Stimulated activated CD8-positive, alpha-beta memory T cell treated with anti-CD3 and anti-CD28 coated beads, Interleukin-15, amount 100 ng/mL, for 4 hours (primary cell): Measurements from ENCODE around the gene FATE1.

Experiments
- DNase-seq, 2 donors: peaks; one replicate each; pipeline ENCODE4 v3.0.0-alpha.2; 2020; ENCODE audit warnings: low read depth in 2 of 2

Gene FATE1

DNA sequence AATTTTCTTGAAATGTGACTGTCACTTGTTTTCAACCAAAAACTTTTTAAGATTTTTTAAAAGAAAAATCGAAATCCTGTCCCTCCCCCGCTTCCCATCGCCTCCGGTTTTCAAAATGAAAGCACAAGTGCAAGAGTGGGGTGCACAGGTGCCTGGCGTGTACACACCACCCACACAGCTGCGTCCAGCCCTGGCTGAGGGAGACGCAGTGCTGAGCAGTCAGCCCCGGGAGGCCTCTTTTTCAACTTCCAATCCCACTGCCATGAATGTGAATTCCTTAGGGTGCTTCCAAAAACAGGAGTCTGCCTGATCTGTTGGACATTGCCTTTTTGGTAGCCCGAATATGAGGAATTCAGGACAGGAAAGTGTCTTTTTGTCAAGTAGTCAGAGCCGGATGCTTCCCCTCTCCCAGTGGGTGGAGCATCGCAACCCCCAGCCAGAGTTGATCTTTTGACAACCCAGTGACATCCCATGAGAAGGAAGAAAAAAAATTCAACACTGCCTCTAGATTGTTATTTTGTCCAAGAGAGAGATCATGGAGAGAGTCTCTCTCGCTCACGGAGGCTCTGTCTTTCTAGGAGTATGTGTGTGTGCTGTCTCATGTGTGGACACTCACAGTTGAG is 11.7 kb upstream of the FATE1 start:
- DNase-seq: no peak

GRCh38 chrX:151708821-151709220 is 7.0 kb upstream of the FATE1 start:
- no peak for DNase-seq

DNA sequence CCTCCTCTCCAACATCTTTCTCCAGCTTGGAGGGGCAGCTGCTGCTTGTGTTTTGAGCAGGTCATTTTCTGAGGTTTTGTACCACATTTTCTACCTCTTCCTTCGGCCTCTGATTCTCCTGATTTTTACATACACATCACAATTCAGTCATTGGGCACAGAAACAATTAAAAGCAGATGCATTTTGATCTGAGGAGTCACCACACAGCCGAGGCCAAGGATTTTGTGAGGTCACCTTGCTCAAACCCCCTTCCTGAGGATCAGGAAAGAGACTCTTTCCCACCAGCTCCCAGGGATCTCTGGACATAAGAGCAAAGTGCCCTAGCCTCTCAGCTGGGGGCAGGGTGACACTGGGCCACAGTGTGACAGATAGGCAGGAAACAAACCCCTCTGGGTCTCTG is 5.4 kb upstream of the FATE1 start:
- no peak for DNase-seq

DNA sequence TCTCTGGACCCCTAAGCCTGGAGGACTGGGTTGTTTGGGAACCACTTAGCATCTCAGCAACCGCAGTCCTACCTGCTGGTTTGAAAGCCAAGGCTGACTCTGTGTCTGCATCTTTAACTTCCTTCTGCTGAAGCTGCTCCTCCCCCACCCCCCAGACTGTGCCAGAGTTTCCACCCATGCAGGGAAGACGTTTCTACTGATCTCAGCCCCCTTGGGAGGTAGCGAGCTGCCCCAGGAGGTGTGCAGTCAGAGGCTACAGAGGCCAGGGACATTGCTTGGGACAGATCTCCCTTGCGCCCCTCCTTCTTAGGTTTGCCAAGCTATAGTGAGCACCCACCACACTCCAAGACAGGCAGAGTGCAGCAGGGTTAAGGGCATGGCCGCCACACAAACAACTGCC is 4.7 kb upstream of the FATE1 start:
- DNase-seq: no peak

- DNase-seq: no peak
Measured at GRCh38 chrX:151711787-151712186, 4.0 kb upstream of the FATE1 start.

GRCh38 chrX:151712253-151712652 is 3.6 kb upstream of the FATE1 start:
- no peak for DNase-seq

- DNase-seq: no peak
Measured at GRCh38 chrX:151713849-151714248, 2.0 kb upstream of the FATE1 start.

DNA sequence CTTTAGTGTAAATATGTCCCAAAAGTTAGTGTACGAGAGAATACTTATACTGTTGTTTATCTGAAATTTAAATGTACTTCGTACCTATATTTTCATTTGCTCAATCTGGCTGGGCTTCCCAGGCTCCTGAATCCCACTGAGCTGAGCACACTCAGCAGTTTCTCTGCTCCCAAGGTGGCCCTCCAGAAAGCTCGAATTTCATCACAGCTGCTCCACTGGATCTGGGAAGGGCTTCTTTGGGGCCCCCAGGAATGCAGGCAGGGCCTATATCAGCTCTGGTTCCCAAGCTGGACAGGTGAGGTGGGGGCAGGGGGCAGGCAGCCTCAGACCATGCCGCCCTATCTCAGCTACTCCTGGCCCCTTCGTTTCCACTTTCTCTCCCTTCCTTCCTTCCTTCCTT is 1.5 kb upstream of the FATE1 start:
- no peak for DNase-seq

GRCh38 chrX:151722241-151722846 is 6.5 kb downstream of the FATE1 start:
- DNase-seq: no peak

DNA sequence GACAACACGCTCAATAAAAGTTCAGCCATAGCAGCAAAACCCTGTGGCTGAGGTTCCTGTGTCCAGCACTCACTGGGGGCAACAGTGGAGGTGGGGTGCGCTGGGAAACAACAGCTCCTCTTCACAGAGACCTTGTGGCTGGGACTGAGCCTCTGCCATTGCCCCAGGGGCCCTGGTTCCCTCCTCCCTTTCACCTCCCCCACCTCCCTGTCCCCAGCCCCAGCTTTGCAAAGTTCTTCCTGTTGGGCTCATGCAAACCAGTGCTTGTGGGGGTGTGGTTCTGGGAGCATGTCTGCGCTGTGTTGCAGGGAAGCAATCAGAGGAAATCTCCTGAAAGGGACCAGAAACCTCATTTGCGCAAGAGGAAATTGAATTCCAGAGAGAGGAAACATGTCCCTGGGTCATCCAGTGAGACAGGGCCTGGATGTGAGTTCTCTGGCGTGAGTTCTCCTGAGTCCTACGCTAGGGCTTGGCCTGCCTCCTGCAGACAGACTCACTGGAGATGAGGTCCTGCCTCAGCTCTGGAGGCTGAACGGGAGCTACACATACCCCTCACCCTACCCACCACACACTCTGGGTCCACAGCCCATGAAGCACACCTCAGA is 7.4 kb downstream of the FATE1 start:
- DNase-seq: no peak

DNA sequence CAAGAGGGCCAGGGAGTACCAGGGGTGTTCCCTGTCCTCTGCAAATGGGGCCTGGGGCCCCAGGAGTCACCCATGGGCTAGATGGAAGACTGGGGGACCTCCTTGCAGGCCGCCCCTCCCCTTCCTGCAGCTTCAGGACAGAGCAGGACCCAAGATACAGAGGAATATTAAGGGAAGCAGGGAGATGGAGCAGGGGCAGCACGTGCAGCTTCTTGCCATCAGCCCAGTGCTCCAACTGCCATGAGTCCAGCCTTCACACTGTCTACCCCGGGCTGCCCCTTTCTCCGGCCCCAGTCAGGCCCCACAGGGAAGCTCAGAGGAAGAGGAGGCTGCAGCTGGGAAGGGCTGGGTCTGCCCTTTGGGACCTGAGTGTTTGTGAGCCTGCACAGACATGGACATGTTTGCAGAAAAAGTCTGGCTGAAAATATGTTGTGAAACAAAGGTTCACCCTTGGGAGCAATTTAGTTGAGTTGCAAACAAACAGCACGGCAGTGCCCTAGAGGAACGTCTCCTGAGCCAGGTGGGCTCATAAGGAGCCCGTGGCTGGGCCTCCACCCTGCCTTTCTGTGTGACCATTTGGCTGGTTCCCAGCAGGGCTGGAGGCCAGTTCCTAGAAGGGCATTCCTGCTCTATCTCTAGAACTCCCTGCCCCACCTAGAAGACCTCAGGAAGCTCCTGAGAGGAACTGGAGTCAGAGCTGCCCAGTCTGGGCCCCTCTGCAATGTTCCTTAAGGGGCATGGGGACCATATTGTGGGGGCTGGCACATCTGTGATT is 8.9 kb downstream of the FATE1 start:
- no peak for DNase-seq

GRCh38 chrX:151725338-151725614 is 9.4 kb downstream of the FATE1 start:
- DNase-seq: no peak

DNA sequence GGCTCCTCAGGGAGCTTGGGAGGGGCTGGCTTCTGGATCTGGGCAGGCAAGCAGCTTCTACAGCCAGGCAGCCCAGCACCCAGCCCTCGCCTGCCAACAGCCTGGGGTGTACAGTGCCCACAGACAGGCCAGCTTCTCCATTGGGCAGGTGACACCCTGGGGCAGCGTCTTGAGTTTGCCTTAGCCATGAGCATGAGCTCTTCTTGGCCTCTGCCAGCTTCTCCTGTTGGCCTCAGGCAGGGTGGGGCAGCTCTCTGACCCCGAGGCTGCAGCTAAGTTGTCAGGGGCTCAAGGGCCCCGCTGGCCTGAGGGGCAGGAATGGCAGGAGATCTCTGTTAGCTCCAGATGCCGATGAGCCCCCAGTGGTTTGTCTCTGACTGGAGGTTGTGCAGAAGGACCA is 10.9 kb downstream of the FATE1 start:
- no peak for DNase-seq

DNA sequence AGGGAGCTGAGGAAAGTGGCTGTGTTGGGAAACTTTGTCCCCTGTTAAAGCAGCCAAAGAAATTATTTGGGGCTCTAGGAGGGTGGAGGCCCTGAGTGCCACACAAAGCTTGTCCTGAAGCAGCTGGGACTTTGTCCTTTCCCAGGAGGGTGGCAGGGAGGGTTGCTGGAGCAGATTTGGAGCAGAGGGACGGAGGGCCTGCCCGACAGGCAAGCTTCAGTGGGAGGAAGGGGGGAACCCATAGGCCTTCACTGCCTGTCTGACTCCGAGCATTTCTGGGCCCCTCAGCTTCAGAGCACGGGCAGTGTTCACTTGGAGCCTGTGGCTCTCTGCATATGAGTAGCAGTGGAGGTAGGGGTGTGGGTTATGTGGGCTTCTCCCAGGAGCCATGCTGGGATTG is 11.5 kb downstream of the FATE1 start:
- DNase-seq: no peak

GRCh38 chrX:151729056-151729725 is 13.4 kb downstream of the FATE1 start:
- DNase-seq: no peak

DNA sequence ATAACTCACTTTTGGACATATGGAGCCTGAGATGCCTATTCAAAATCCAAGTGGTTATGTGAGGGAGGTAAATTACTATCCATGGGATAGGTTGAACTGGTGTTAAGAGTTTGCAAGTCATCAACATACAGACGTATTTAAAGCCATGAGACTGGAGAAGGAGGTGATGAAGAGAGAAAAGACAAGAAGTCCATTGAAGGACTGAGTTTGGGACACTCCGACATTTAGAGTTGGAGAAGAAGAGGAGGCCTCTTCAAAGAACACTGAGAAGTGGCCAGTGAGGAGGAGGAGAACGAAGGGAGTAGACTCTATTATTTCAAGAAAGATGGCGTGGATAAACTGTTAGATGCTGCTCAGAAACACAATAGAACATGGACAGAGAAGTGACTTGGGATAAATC is 18.6 kb downstream of the FATE1 start, which contains the start of gene CNGA2:
CNGA2 (plus strand) TSS at position 301 of the 400 bp plus-strand sequence. CDS start 3,738 bp downstream, outside the sequence.
- no peak for DNase-seq

DNA sequence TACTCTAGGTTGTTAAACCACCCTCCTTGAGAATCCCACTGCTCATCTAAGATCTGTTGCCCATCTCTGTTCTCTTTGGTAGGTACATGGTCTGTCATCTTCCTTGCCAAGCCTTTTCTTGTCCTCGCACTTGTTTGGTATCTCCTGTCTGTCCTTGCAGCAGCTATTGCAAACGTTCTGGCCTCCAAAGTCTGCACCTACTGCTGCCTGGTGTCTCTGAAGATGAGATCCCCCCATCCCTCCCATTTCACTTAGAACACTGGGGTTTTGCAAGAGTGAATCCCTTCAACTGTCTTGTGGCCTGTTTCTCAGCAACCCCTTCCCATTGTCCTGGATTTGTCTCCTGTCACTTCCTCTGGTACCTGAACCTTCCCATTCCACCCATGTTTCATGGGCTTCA is 19.4 kb downstream of the FATE1 start:
- no peak for DNase-seq

- no peak for DNase-seq
Measured at GRCh38 chrX:151736685-151737084, 20.9 kb downstream of the FATE1 start.

DNA sequence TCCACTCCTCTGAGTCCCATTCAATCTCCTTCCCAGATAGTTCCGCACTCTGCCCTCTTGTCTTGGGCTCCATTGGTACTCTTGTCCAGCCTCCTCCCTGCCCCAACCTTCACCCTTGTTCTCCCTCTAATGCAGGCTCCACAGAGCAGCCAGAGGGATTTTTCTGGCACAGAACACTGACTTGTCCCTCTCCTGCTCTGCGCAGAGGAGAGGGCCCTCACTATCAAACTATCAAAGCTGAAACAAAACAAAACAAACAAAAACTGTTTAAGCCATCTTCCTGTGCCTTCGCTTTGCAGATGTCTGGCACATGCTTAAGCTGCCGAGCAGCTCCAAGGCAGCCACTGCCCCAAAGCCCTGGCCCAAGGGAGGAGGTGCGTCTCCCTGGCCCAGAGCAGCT is 21.7 kb downstream of the FATE1 start:
- no peak for DNase-seq

GRCh38 chrX:151738751-151739150 is 22.9 kb downstream of the FATE1 start:
- no peak for DNase-seq

DNA sequence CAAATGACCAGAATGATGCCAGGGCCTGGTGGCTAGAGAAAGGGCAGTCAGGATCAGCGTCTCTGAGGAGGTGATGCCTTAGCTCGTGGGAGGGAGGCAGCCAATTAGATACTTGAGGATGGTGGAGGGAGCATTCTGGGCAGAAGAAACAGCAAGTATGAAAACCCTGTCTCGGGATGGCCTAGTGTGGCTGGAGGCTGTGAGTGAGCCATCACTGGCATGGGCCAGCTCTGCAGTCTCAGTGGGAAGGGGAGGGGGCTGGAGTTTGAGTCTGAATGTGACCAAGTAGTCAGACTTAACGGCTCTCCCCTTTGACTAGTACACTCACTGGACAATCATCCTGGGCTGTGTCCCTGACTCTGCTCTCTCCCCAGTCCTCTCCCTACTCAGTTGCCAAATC is 25.8 kb downstream of the FATE1 start:
- DNase-seq: no peak

GRCh38 chrX:151742311-151742710 is 26.5 kb downstream of the FATE1 start:
- no peak for DNase-seq
